Umbilical cord (tissue), 2 donors: Measurements from ENCODE around the gene NFIX. TPM values are rescaled to one million over a fixed set of nuclear protein-coding genes. Genes with fewer than 3 reads are reported as not detected.

Experiments used
- DNase-seq: peaks from one replicate; pipeline ENCODE4 v3.0.0-alpha.2; 2015; ENCODE audit warnings: low spot score
- total RNA-seq: library from RNA; depleted of rRNA; stranded (reverse); fragments of >200 nt; gene quantifications from one replicate; pipeline ENCODE4 v1.2.3, GENCODE V29; 2014; ENCODE audit warnings: low replicate concordance; ENCODE audit not compliant: insufficient read depth

The NFIX gene
- total RNA-seq, 1 donor from 2014 or later, result 56.8 TPM

DNA sequence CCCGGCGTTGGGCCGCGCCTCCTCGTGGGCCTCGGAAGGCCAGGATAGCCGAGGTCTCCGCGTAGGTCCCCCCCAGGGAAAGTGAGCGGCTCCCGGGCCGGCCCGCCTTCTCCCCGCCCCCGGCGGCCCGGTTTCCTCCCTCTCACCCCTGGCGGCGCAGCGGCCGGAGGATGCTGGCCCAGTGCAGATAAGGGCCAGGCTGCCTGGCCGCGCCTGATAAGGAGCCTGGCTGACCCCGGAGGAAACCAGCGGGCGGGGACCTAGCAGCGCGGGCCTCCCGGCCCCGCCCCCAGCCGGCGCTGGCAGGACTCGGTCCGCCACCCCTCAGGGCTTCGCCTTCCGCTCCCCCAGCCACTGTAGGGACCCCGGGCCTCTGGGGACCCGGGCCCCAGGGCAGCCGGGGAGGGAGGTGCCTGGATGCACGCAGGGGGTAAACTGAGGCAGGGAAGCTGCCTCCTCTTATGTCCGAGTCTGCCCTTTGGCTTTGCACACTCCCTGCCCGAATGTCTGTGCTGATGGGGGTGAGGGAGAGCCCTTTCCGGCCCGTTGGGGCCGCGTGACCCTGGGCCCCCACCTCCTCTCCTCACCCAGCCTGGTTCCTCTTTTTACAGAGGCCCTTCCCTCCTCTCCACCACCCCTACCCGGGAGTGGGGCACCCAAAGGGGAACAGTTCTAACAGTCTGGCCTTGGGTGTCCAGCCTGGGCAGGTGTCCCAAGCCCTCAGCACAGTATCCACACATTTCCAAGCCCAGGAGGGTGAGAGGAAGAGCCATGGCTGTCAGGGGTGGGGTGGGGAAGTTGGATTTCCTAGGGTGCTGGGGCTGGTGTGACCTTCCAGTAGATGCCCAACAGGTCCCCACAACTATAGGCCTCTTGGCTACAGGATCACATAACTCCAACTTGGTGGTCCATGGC is 107.6 kb downstream of the NFIX start, which contains the start of gene LYL1:
Gene LYL1 (minus strand): TSS at position 193 of the 915 bp plus-strand sequence. CDS start 1,687 bp downstream, outside the sequence.
- DNase-seq, result peak; percentile 92

DNA sequence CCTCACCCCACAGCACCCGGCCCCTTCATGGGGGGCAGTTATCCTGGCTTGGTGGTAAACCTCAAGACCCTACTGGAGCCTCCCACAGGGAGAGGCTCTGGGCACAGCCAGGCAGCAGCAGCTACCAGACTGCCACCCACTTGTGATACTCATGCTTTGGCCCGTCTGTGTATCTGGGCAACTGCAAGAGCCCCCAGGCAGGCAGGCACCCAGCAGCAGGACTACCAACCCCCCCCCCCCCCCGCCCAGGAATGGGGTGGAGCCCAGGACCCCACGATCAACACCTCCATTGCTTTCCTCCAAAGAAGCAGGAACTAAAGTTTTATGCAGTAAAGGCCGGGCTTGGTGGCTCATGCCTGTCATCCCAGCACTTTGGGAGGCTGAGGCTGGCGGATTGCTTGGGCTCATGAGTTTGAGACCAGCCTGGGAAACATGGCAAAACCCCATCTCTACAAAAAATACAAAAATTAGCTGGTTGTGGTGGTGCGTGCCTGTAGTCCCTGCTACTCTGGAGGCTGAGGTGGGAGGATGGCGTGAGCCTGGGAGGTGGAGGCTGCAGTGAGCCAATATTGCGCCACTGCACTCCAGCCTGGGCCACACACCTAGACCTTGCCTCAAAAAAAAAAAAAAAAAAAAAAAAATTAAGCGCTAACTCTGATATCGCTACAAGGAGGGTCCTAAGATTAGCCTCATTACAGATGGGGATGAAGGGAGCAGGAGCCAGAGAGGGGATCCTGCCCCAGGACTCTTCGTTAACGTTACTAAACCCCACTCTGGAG is 108.5 kb downstream of the NFIX start:
- DNase-seq, result no peak

DNA sequence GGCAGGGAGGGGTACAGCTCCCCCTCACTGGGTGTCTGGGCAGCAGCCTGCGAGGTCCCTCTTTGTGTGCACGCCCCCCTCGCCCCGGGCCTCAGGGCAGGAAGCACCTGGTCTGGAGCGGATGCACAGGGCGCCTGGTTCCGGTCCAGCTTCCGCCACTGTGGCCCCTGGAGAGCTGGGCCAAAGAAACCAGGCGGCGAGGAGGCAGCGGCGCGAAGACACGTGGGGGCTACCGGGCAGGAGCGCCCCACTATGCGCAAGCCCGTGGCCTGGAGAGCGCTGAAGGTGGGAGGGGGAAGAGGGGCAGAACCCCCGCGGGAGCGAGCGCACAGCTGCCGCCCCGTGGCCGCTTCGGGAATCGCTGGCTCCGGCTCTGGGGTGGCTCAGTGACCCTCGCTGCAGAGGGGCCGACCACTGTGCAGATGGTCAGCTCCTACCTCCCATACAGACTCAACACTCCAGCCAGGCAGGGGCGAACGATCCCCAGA is 109.1 kb downstream of the NFIX start:
- DNase-seq, result no peak

DNA sequence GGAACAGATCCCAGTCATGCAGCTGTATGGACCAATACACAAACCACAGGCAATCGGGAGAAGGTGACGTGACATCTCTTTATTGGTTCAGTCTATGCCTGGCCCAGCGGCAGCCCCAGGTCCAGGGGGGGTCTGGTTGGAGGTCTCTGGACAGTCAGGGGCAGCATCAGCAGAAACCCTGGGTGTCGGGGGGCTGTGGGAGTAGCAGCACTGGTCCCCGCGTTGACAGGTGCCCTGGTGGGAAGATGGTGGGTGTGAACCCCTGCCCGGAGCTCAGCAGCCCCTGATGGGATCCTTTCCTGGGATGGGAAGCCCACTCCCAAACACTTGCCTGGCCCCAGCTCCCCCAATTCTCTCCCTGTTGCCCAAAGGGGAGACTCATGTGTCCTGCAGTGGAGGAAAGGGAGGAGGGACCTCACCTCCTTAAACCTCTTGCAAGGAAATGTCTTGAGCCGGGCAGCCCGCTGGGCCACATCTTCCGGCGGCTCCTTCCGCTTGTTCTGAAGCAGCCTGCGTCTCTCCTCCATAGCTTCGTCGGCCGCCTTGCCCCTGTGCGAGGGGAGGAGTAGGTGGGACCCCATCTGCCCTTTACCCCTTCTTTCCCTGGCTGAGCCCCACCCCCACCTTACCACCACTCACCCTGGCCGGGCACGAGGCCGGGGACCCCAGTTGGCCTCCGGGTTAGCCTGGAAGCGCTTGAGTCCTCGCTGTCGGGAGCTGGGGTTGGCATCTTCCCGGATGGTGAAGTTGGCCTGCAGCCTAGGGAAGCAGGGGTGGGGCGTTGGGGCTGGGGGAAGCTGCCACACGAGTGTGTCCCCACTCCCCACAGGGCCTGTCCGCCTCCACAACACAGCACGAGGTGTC is 109.8 kb downstream of the NFIX start:
- no peak for DNase-seq

DNA sequence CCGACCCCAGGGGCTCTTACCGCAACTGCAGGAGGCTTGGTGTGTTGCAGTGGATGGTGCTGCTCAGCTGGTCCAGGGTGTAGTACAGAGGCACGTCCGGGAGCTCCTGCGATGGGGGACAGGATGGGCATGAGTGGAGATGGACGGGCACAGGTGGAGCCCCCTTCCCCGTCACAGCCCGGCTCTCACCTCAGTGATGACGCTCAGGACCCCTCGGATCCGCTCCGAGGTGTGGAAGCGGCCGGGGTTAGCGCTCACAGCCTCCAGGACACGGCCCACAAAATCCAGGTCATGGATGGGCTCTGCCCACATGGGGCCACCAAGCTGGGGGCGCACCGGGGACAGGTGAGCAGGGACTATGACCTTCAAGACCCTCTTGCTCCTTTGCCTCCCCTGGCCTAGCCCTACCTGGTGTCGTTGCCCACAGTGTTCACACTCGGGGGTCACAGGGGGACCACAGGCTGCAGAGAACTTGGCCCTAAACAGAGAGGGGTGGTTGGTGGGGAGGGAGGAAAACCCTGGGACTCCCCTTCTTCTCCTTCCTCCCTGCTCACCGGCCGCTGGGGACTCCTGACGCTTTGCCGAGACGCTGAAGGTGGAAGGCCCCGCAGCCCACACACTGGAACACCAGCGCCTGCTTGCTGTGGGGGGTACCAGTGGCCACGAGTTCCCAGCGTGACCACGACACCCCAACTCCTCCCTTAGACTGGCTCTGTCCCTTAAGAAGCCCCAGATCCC is 114.3 kb downstream of the NFIX start:
- no peak for DNase-seq

DNA sequence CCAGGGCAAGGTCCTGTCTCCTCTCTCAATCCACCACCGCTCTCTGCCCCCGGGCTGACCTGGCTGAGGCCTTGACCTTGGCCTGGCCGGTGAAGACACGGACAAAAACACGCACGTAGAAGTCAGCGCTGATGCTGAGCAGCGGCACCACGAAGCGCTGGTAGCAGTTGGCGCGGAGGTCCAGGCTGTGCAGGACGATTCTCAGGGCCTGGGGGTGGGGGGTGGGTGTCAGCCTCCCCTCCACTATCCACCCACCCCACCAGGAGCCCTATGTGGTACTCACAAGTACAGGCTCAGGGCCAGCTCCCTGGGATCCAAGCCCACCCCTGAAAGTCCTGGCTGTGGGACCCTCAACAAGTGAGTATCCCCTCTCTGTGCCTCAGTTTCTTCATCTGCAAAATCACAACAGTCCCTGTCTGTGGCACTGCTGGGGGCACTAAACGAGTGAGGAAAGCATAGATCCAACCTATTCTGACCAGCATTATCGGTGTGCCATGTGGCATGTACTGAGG is 114.9 kb downstream of the NFIX start:
- no peak for DNase-seq

DNA sequence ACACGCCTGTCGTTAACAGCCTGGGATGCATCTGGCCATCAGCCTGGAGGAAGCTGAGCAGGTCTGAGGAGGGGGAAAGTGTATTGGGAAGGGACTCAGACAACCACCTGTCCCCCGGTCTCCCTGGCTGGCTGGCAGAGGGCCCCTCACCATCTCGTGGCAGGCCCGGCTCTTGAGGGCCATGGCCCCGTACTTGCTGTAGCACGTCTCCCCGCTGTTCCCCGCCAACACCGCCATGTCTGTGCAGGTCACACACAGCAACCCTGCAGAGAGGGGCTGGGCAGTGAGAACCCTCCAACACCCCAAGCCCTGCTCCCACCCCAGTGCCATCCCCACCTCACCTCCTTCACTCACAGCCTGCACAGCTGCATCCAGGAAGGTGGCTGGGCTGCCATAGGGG is 117.3 kb downstream of the NFIX start:
- DNase-seq, result no peak

DNA sequence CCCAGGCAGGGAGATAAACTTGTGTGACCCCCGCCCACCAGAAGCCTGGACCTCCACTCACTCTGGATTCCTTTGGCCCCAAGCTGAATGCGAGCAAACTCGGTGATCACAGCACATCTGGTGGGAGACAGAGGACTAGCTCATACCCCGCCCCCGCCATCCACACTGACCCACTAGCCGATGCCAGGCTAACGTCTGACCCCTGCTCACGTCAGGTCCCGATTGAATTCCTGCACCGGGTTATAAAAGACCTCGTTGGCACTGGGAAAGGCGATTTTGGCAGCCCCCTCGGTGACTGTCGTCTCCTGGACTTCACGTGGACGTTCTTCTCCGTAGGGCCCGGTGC is 120.6 kb downstream of the NFIX start:
- DNase-seq, result no peak

DNA sequence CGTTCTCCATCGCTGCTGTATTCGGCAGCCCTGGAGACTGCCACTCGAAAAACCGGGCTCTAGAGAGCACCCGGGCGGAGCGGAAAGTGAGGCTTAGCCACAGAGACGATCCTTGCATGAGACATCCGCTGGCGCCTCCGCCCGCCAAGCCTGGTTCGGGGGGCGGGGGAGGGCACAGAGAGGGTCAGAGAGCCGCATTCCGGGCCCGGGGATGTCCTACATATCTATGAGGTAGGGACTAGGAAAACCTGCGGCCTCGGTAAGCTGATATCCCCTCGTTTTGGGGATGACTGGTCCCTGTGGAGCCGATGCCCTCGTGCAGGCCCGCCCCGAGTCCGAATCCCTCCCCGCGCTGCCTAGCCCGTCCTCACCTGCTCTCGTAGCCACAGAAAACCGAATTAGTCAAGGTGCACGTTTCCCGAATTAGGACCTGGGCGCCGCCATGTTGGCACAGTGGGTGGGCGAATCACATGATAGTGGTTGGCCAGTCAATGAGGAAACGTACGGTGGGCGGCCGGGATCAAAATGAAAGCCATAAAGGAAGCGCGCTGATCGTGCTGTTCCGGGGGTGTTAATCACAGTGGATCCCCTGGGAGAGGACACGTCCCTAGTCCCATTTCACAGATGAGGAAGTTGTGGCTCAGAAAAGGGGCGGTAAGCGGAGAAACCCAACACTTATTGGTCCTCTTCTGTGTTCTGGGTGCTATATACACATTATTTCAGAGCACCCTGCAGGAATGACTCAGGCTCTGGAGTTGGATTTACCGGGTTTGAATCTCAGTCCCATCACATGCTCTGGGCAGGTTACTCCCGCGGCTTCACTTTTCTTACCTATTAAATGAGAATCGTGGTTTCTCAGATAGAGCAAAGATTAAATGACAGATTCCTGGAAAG is 121.3 kb downstream of the NFIX start, which contains the start of gene TRMT1:
Gene TRMT1 (minus strand): TSS at position 459 of the 894 bp plus-strand sequence. CDS start 341 bp downstream, at position 118.
- DNase-seq, result peak; percentile 92

DNA sequence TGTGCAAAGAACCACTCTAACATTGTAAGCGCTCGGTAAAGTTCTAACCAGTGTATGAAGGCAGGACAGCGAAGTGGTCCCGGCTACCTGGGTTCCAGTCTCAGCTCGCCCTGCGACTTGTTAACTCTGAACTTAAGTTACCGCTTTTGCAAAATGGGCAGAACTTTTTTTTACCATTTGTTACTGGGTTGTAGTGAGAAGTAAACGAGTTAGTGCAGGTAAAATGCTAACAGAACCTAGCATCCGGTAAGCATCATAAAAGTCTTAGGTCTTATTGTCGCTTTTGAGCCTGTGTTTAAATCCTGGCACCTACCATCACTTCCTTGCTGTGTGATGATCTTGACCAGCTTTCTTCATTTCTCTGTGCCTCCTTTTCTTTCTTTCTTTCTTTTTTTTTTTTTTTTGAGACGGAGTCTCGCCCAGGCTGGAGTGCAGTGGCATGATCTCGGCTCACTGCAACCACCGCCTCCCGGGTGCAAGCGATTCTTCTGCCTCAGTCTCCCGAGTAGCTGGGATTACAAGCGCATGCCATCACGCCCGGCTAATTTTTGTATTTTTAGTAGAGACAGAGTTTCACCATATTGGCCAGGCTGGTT is 122.0 kb downstream of the NFIX start:
- no peak for DNase-seq

DNA sequence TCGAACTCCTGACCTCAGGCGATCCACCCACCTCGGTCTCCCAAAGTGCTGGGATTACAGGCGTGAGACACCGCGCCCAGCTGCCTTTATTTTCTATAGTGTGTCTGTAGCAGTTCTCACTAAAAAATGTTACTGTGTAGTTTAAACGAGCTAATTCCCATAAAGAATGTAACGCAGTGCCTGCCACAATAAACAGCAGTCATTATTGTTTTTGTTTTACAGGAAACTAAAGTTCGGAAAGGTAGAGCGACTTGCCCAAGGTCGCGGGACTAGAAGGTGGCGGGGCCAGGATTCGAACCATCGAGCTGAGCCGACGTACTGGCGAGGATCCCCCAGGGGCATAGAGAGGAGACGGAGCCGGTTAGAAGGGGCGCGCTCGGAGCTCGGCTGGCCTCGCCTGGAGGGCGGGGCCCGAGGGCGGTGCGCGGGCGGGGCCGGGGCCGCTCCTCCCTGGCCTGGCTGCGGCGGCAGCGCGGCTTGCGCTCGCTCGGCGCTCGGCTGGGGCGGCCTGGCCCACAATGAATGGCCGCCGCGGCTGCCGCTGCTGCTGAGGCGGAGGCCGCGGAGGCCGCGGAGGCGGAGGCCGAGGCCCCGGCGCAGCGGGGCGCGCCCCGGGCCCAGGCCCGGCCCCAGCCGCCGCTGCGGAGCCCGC is 122.6 kb downstream of the NFIX start, which contains the start of gene NACC1:
Gene NACC1 (plus strand): TSS at position 493 of the 652 bp plus-strand sequence. CDS start 16,944 bp downstream, outside the sequence.
- DNase-seq, result peak; percentile 92

DNA sequence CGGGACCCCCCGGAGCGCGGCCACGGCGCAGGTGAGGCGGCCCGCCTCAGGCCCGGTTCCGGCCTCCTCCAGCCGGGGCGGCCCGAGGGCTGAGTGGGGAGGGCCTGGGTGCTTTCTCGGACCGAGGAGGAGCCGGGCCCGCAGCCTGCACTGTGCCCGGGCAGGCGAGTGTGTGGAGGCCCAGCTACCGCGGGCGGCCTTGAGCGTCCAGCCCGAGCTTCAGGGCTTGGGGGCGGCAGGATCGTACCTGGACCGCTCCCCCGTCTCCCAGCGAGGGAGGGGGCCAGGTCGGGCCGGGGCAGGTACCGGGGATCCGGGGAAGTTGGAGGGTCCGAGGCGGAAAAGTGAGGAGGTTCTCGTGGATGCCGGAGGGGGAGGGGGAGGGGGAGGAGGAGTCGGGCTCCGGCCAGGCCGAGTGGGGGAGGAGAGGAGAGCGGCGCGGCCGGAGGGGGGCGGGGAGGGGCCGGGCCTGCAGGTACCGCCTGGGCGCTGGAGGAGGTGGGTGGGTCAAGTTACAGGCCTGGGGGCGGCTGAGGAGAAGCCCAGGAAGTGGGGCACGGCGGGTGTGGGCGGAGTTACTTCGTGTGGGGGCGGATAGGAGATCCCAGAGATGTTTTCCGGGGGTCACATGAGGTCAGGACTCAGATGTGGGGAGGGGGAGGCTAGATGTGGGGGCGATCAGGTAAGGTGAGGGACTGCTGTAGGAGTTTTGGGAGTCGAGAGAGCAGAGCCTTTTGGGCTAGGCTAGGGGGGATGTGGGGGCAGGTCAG is 123.3 kb downstream of the NFIX start:
- DNase-seq, result no peak

DNA sequence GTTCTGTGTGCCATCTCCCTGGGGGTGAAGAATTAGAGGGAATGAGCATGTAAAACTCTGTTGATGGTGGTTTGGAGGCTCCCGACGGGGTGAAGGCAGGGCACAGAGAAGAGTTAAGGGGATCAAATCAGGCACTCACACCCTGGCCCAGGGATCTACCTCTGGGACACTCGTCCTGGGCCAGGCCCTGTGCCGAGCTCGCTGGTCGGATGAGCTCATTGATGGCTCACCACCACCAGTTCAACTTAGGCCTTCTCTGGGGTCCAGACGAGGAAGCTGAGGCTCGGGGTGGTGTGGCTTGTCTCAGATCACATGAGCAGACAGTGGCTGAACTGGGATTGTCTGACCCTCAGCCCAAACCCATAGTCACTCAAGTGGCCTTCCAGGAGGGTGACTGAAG is 124.4 kb downstream of the NFIX start:
- DNase-seq, result no peak

DNA sequence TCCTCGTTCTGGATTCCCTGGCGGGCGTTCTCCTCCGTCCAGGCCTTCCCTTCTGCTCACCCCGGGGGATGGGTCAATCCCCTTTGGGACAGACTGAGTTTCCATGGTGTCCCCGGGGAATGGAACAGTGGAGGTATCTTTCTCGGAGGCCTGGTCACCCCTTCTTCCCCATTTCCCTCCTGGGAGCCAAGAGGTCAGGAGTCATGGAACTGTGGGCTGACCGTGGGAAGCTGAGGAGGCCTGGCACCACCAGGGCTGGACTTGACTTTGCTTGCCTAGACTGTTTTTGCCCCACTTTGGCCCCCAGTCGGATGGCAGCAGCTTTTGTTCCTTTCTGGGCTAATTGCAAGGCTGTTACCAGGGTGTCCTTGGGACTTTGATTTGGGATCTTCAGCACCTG is 124.8 kb downstream of the NFIX start:
- no peak for DNase-seq

DNA sequence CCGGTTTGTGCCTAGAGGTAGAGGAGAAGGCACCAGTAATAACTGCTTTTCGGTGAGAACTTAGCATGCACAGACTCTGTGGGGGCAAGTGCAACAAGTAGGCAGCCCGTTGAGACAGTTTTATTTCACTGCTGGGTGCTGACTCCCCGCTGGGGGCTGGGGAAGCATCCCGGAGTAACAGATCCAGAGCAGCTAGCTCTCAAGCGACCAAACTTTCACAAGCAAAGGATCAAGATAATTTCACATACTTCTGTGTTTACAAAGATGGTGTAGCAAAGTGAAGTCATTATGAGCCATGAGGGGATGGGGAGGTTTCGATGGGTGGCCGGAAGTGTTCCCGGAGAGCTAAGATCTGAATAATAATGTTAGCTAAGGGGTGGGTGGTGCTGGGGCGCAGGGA is 125.5 kb downstream of the NFIX start:
- DNase-seq, result no peak

DNA sequence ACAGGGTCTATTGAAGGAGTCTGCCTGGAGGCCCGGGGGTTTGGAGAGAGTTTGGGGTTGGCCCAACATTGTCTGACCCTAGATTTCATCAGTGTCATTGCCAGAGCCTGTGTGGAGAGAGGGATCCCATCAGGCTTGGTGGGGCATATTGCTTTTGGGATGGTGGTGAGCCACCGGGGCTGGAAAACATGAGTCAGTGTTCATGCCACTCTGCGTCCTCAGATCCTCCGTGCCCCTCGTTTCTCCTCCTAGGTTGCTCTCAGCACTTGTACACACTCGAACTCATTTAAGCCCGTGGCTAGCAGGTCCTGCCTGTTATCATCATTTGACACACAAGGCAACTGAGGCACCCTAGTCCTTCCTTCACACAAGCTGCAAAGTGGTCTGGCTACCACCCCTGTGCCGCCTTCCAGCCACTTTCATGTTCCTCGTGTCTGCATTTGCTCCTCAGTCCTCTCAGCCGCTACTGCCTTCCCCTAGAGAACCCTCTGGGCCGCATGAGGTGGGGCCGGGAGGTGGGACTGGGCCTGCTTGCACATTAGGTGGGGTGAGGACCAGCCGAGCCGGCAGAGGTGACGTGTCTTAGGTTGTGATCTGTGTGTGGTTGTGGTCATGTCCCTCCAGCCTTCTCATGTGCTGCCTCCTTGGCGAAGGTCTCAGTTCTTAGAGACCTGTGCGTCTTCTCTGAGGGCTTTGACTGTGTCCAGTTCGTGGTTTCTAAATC is 126.4 kb downstream of the NFIX start:
- no peak for DNase-seq
